Panc1 (cell line): ENCODE data around the gene RAG1. TPM values are rescaled to one million over a fixed set of nuclear protein-coding genes. Genes with fewer than 3 reads are reported as not detected.

ENCODE experiments used
- ATAC-seq: fragments of 200-7000 bp; cut with Tn5 transposase; 2 replicates; pipeline ENCODE4 v1.9.1; 2020; ENCODE audit warnings: mild to moderate bottlenecking, moderate library complexity
- BruUV-seq: library from RNA; stranded (reverse); fragments of 400-500 nt; replicated peaks from 2 replicates; lab custom pipeline; 2021; lab: Mats Ljungman, UMichigan
- CTCF ChIA-PET: fragments of 300-600 bp; sonication (Branson Sonifier 250); formaldehyde crosslinking; loops from one replicate; lab custom pipeline; 2022; ENCODE audit warnings: antibody characterized with exemption; lab: Charles Lee
- POLR2A ChIA-PET: fragments of 300-600 bp; sonication (Branson Sonifier 250); formaldehyde crosslinking; loops from one replicate; lab custom pipeline; 2022; ENCODE audit warnings: antibody characterized with exemption; lab: Charles Lee
- DNase-seq: peaks from one replicate; pipeline ENCODE4 v3.0.0-alpha.2; 2010; ENCODE audit warnings: low read depth, low spot score
- H3K27ac ChIP-seq: 2 replicates; pipeline ENCODE4 v1.5.1; 2011; ENCODE audit warnings: mild to moderate bottlenecking, low read length, inconsistent platforms
- H3K27me3 ChIP-seq: fragments of 200-500 bp; sonication (Bioruptor generic); 2 replicates; pipeline ENCODE4 v1.6.0; 2014; ENCODE audit warnings: low read length, inconsistent platforms; ENCODE audit not compliant: control insufficient read depth, insufficient read depth
- H3K36me3 ChIP-seq: fragments of 200-500 bp; sonication (Bioruptor generic); 2 replicates; pipeline ENCODE4 v1.5.1; 2014; ENCODE audit warnings: inconsistent platforms, mild to moderate bottlenecking, low read length, moderate library complexity; ENCODE audit not compliant: control insufficient read depth, insufficient read depth
- H3K4me1 ChIP-seq: 2 replicates; pipeline ENCODE4 v1.5.1; 2011; ENCODE audit warnings: inconsistent platforms, mild to moderate bottlenecking, low read length, moderate library complexity; ENCODE audit not compliant: control insufficient read depth, insufficient read depth
- H3K4me3 ChIP-seq, 2 experiments: 2 replicates each; pipeline ENCODE4 v1.5.1; 2011 to 2012; ENCODE audit warnings: low read depth in 2 of 2, low read length in 2 of 2, mild to moderate bottlenecking in 2 of 2, inconsistent platforms in 1 of 2, moderate library complexity in 1 of 2
- H3K9me3 ChIP-seq: fragments of 200-500 bp; sonication (Bioruptor generic); 2 replicates; pipeline ENCODE4 v1.5.1; 2014; ENCODE audit warnings: low read depth, mild to moderate bottlenecking, inconsistent platforms, low read length, moderate library complexity; ENCODE audit not compliant: control insufficient read depth, insufficient read depth
- POLR2AphosphoS5 ChIP-seq: IDR thresholded peaks from 2 replicates; pipeline ENCODE4 v1.6.1; 2012; ENCODE audit warnings: mild to moderate bottlenecking, low read depth, low read length, moderate library complexity
- SIN3A ChIP-seq: IDR thresholded peaks from 2 replicates; pipeline ENCODE4 v1.6.1; 2012; ENCODE audit warnings: low read depth, mild to moderate bottlenecking, low read length, moderate library complexity, borderline replicate concordance; ENCODE audit not compliant: insufficient read depth
- TCF7L2 ChIP-seq: IDR thresholded peaks from 2 replicates; pipeline ENCODE4 v1.6.1; 2011; ENCODE audit warnings: mild to moderate bottlenecking, low read depth, low read length, inconsistent platforms
- in situ Hi-C: cut with HindIII; loops from 2 replicates; pipeline ENCODE4 v1.10.0; 2016; ENCODE audit warnings: low sequenced_read_pairs, low pct_unique_long_range_greater_than_20kb
- intact Hi-C: fragments of 100-400 bp; cut with micrococcal nuclease; formaldehyde crosslinking; loops from one replicate; pipeline ENCODE4 v1.10.0; 2022; ENCODE audit not compliant: unreplicated experiment
- total RNA-seq: library from RNA; stranded (reverse); gene quantifications from one replicate; pipeline ENCODE4 v1.2.1, GENCODE V29; 2021; ENCODE audit not compliant: unreplicated experiment
- TF ChIP-seq, protein P1 (sequence below): fragments of 450-650 bp; IDR thresholded peaks from 2 replicates; pipeline ENCODE4 v1.5.1; 2017; ENCODE audit warnings: mild to moderate bottlenecking
- TF ChIP-seq, protein P2 (sequence below), 2 experiments: IDR thresholded peaks; 2 replicates each; pipeline ENCODE4 v1.6.1; 2011 to 2012; ENCODE audit warnings: low read depth in 2 of 2, control low read depth in 1 of 2, low read length in 1 of 2, mild to moderate bottlenecking in 1 of 2, moderate library complexity in 1 of 2; ENCODE audit not compliant: insufficient read depth in 1 of 2

RAG1 gene
- total RNA-seq, 1 experiment from 2014 or later, result 0.44 TPM

DNA sequence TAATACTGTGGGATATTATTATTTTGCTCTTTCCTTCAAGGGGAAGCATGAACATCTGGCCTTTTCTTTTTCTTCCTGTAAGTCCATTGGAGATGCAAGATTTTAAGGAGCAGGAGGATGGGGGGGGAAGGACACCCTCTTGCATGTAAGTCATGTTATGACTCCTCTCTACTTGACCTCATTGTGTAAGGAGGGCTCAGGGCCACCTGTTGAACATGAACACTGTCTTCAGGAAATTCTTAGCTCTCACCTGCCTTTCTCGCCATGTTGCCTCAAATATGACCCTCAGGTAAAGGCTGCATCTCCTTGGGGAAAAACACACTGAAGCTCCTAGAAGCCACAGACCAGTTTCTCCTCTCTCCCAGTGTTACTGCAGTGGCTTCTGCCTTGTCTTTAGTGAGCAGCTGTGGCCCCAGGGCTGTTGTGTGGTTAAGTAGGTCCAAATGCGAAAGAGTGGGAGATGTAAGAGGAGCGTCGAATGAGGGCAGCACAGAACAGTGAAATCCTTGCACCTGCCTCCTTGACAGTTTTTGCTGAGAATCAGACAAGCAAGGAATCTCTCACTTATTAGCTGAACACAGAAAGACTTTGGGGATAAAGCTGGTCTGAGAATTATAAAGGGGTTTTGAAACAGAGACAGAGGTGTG is 1.3 kb upstream of the RAG1 start:
- no peak for ATAC-seq
- Histone ChIP-seq H3K9me3 (no peaks in the 10 kb centered on the region), H3K4me3 (no peak overlapping the region), H3K27ac (peak overlapping the region; percentile 45; the same call in 1 of the 2 replicates), H3K27me3 (peaks cover 9% of the 10 kb centered on the region; the same call in 1 of the 2 replicates), H3K36me3 (no peaks in the 10 kb centered on the region; the same call in 1 of the 2 replicates), H3K4me1 (peaks cover 8% of the 10 kb centered on the region)
- ChIA-PET CTCF (no interaction called here), POLR2A (no interaction called here)
- BruUV-seq, result no TSS peak
- TF ChIP-seq TCF7L2, result no peak
- TF ChIP-seq, protein P1, sequence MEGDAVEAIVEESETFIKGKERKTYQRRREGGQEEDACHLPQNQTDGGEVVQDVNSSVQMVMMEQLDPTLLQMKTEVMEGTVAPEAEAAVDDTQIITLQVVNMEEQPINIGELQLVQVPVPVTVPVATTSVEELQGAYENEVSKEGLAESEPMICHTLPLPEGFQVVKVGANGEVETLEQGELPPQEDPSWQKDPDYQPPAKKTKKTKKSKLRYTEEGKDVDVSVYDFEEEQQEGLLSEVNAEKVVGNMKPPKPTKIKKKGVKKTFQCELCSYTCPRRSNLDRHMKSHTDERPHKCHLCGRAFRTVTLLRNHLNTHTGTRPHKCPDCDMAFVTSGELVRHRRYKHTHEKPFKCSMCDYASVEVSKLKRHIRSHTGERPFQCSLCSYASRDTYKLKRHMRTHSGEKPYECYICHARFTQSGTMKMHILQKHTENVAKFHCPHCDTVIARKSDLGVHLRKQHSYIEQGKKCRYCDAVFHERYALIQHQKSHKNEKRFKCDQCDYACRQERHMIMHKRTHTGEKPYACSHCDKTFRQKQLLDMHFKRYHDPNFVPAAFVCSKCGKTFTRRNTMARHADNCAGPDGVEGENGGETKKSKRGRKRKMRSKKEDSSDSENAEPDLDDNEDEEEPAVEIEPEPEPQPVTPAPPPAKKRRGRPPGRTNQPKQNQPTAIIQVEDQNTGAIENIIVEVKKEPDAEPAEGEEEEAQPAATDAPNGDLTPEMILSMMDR, result no peak
- no peak for TF ChIP-seq SIN3A
- TF ChIP-seq POLR2AphosphoS5, result no peak
- TF ChIP-seq, protein P2, sequence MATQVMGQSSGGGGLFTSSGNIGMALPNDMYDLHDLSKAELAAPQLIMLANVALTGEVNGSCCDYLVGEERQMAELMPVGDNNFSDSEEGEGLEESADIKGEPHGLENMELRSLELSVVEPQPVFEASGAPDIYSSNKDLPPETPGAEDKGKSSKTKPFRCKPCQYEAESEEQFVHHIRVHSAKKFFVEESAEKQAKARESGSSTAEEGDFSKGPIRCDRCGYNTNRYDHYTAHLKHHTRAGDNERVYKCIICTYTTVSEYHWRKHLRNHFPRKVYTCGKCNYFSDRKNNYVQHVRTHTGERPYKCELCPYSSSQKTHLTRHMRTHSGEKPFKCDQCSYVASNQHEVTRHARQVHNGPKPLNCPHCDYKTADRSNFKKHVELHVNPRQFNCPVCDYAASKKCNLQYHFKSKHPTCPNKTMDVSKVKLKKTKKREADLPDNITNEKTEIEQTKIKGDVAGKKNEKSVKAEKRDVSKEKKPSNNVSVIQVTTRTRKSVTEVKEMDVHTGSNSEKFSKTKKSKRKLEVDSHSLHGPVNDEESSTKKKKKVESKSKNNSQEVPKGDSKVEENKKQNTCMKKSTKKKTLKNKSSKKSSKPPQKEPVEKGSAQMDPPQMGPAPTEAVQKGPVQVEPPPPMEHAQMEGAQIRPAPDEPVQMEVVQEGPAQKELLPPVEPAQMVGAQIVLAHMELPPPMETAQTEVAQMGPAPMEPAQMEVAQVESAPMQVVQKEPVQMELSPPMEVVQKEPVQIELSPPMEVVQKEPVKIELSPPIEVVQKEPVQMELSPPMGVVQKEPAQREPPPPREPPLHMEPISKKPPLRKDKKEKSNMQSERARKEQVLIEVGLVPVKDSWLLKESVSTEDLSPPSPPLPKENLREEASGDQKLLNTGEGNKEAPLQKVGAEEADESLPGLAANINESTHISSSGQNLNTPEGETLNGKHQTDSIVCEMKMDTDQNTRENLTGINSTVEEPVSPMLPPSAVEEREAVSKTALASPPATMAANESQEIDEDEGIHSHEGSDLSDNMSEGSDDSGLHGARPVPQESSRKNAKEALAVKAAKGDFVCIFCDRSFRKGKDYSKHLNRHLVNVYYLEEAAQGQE (IDR thresholded peaks at IDR 0.05; ENCODE audit: insufficient read depth in 1 of 2, low read depth in 2 of 2, low read length in 1 of 2), result no peak
- DNase-seq, result no peak
- in situ Hi-C loops, result no loop called here
- intact Hi-C loops, result loop anchor here (5.0 kb wide), 1 partner anchor 116 kb away; no protein-coding TSS in a partner anchor

DNA sequence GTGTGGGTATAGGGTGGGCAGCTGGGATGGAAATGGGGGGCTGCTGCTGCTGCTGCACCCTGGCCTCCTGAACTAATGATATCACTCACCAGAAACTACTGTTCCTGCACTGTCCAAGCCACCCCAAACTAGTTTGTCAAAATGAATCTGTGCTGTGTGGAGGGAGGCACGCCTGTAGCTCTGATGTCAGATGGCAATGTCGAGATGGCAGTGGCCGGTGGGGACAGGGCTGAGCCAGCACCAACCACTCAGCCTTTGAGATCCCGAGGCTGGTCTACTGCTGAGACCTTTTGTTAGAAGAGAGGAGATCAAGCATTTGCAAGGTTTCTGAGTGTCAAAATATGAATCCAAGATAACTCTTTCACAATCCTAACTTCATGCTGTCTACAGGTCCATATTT is 1.3 kb downstream of the RAG1 start:
- DNase-seq, result no peak
- Histone ChIP-seq H3K27me3 (peaks cover 9% of the 10 kb centered on the region; the same call in 1 of the 2 replicates), H3K4me3 (no peak overlapping the region), H3K36me3 (no peaks in the 10 kb centered on the region), H3K27ac (no peak overlapping the region; the same call in 1 of the 2 replicates), H3K9me3 (no peaks in the 10 kb centered on the region), H3K4me1 (peaks cover 6% of the 10 kb centered on the region)
- CTCF ChIA-PET, result no interaction called here
- POLR2A ChIA-PET, result no interaction called here
- intact Hi-C loops (loop anchor here (5.0 kb wide), 1 partner anchor 113 kb away; no protein-coding TSS in a partner anchor), in situ Hi-C loops (no loop called here)
- ATAC-seq, result no peak
- no TSS peak for BruUV-seq
- TF ChIP-seq POLR2AphosphoS5 (no peak), SIN3A (no peak), TCF7L2 (no peak)
- TF ChIP-seq, protein P1, result no peak
- TF ChIP-seq, protein P2 (IDR thresholded peaks at IDR 0.05; ENCODE audit: insufficient read depth in 1 of 2, low read depth in 2 of 2, low read length in 1 of 2), result no peak
